Glutamatergic neuron (in vitro differentiated cells): ENCODE data around the gene OS9. TPM values are rescaled to one million over a fixed set of nuclear protein-coding genes. Genes with fewer than 3 reads are reported as not detected.
A peak's percentile ranks its signal among the peaks of the same experiment; 100 is the strongest.

ENCODE experiments used
- DNase-seq: peaks from one replicate; pipeline ENCODE4 v3.0.0; 2022
- H3K27ac Mint-ChIP-seq: one replicate; pipeline ENCODE4 v1.8.0; 2020; ENCODE audit warnings: mild to moderate bottlenecking, mixed read lengths, inconsistent platforms; ENCODE audit not compliant: unreplicated experiment
- H3K27me3 Mint-ChIP-seq: one replicate; pipeline ENCODE4 v1.8.0; 2020; ENCODE audit warnings: mild to moderate bottlenecking, moderate library complexity, mixed read lengths, inconsistent platforms; ENCODE audit not compliant: unreplicated experiment
- H3K36me3 Mint-ChIP-seq: one replicate; pipeline ENCODE4 v1.8.0; 2020; ENCODE audit warnings: mild to moderate bottlenecking, mixed read lengths, inconsistent platforms; ENCODE audit not compliant: unreplicated experiment
- H3K4me1 Mint-ChIP-seq: one replicate; pipeline ENCODE4 v1.8.0; 2020; ENCODE audit warnings: mild to moderate bottlenecking, low read depth, mixed read lengths, inconsistent platforms; ENCODE audit not compliant: unreplicated experiment
- H3K4me3 Mint-ChIP-seq: one replicate; pipeline ENCODE4 v1.8.0; 2020; ENCODE audit warnings: mild to moderate bottlenecking, mixed read lengths, inconsistent platforms; ENCODE audit not compliant: unreplicated experiment
- H3K9me3 Mint-ChIP-seq: one replicate; pipeline ENCODE4 v1.8.0; 2020; ENCODE audit warnings: mild to moderate bottlenecking, moderate library complexity, mixed read lengths, inconsistent platforms; ENCODE audit not compliant: unreplicated experiment
- total RNA-seq: library from RNA; stranded (reverse); fragmentation: NEBNext Ultra II Directional; extraction: Animal tissue kit (Norgen Biotek cat#: 25700); gene quantifications from one replicate; pipeline ENCODE4 v1.2.1, GENCODE V29; 2021; ENCODE audit not compliant: unreplicated experiment
- TF ChIP-seq, protein P1 (sequence below): fragments of 200-600 bp; sonication (generic); IDR thresholded peaks from one replicate; pipeline ENCODE4 v1.5.0; 2021; ENCODE audit not compliant: partially characterized antibody, unreplicated experiment

The OS9 gene
- total RNA-seq, 1 donor from 2014 or later: 225 TPM

DNA sequence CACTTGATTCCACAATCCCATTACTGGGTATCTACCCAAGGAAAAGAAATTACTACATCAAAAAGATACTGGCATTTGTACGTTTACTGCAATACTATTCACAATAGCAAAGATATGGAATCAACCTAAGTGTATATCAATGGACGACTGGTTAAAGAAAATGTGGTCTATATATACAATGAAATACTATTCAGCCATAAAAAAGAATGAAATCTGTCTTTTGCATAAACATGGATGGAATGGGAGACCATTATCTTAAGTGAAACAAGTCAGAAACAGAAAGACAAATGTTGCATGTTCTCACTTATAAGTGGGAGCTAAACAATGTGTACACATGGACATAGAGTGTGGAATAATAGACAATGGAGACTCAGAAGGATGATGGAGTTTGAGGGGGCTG is 5.0 kb upstream of the OS9 start:
- DNase-seq: no peak
- H3K4me1 Mint-ChIP-seq: no peaks in the 10 kb centered on the region
- no peak overlapping the region for H3K27ac Mint-ChIP-seq
- H3K9me3 Mint-ChIP-seq: peaks cover 2% of the 10 kb centered on the region
- no peaks in the 10 kb centered on the region for H3K36me3 Mint-ChIP-seq
- TF ChIP-seq, protein P1, sequence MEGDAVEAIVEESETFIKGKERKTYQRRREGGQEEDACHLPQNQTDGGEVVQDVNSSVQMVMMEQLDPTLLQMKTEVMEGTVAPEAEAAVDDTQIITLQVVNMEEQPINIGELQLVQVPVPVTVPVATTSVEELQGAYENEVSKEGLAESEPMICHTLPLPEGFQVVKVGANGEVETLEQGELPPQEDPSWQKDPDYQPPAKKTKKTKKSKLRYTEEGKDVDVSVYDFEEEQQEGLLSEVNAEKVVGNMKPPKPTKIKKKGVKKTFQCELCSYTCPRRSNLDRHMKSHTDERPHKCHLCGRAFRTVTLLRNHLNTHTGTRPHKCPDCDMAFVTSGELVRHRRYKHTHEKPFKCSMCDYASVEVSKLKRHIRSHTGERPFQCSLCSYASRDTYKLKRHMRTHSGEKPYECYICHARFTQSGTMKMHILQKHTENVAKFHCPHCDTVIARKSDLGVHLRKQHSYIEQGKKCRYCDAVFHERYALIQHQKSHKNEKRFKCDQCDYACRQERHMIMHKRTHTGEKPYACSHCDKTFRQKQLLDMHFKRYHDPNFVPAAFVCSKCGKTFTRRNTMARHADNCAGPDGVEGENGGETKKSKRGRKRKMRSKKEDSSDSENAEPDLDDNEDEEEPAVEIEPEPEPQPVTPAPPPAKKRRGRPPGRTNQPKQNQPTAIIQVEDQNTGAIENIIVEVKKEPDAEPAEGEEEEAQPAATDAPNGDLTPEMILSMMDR: no peak
- no peak overlapping the region for H3K4me3 Mint-ChIP-seq
- no peaks in the 10 kb centered on the region for H3K27me3 Mint-ChIP-seq

DNA sequence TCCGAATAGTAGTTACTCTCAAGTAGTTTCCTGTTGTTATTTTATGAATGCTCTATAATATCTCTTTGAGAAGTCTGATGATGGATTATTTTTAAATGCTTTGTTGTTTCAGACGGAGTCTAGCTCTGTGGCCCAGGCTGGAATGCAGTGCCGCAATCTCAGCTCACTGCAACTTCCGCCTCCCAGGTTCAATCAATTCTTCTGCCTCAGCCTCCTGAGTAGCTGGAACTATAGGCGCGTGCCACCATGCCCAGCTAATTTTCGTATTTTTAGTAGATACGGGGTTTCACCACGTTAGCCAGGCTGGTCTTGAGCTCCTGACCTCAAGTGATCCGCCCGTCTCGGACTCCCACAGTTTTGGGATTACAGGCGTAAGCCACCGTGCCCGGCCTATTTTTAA is 1.4 kb upstream of the OS9 start:
- Mint-ChIP-seq H3K27ac (no peak overlapping the region), H3K4me1 (no peaks in the 10 kb centered on the region), H3K27me3 (peaks cover 1% of the 10 kb centered on the region), H3K36me3 (peaks cover 5% of the 10 kb centered on the region), H3K9me3 (peaks cover 3% of the 10 kb centered on the region), H3K4me3 (no peak overlapping the region)
- no peak for DNase-seq
- TF ChIP-seq, protein P1: no peak

DNA sequence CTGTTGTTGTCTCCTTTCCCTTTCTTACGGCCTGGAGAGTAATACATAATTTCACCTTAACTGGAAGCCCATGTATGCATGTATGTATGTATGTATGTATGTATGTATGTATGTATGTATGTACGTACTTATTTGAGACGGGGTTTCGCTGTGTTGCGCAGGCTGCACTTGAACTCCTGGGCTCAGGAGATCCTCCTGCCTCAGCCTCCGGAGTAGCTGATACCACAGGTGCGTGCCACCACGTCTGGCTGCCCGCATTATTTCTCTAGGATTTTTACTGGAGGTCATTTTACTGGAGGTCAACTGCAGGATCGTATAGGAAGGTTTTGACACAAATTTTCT is 644 bp upstream of the OS9 start:
- Mint-ChIP-seq H3K4me1 (no peaks in the 10 kb centered on the region), H3K4me3 (no peak overlapping the region), H3K27me3 (peaks cover 2% of the 10 kb centered on the region), H3K9me3 (peaks cover 3% of the 10 kb centered on the region), H3K27ac (no peak overlapping the region), H3K36me3 (peaks cover 11% of the 10 kb centered on the region)
- TF ChIP-seq, protein P1: no peak
- DNase-seq: no peak

DNA sequence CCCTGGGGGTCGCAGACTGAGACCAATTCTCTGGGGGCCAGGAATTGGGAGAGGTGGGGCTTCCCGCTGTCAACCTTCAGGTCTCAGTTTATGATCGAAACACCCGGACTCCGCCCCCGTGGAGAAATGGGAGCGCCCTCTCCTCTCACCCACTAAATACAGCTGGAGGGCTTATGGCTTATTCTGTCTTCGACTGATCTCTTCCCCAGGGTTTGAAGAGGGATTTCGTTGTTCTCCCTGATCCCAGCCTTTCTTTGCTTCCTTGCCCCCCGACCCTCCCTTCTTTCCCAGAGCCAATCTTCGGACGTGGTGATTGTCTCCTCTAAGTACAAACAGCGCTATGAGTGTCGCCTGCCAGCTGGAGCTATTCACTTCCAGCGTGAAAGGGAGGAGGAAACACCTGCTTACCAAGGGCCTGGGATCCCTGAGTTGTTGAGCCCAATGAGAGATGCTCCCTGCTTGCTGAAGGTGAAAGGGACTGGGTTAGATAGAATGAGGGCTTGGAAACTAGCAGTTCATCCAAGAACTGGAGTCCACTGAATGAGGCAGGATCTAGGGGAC is 607 bp downstream of the OS9 start:
- TF ChIP-seq, protein P1: no peak
- DNase-seq: peak; percentile 50
- peaks cover 4% of the 10 kb centered on the region for H3K27me3 Mint-ChIP-seq
- H3K36me3 Mint-ChIP-seq: peaks cover 21% of the 10 kb centered on the region
- H3K9me3 Mint-ChIP-seq: peaks cover 5% of the 10 kb centered on the region
- H3K4me1 Mint-ChIP-seq: no peaks in the 10 kb centered on the region
- no peak overlapping the region for H3K4me3 Mint-ChIP-seq
- H3K27ac Mint-ChIP-seq: no peak overlapping the region

DNA sequence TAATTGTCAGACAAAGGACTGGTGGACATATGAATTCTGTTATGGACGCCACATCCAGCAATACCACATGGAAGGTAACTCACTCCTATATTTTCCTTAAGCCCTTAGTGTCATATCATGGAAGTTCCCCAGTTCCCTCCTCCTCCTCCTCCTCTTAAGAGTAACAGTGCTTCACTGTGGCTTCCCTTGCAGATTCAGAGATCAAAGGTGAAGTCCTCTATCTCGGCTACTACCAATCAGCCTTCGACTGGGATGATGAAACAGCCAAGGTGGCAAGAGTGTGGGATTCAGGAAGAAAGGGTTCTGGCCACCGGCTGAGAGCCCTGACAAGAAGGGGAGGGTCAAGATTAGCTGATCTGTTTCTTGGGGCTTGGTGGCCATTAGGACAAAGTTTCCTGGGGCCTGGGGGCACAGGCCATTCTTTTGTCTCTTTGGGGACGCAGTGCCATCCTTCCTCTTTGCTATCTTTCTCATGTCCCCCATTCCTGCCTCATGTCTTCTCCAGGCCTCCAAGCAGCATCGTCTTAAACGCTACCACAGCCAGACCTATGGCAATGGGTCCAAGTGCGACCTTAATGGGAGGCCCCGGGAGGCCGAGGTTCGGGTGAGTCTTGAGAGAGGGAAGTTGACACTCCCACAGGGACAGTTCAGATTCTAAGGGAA is 2.0 kb downstream of the OS9 start:
- Mint-ChIP-seq H3K36me3 (peaks cover 23% of the 10 kb centered on the region), H3K27ac (no peak overlapping the region), H3K27me3 (peaks cover 6% of the 10 kb centered on the region), H3K4me3 (no peak overlapping the region), H3K4me1 (no peaks in the 10 kb centered on the region), H3K9me3 (peaks cover 5% of the 10 kb centered on the region)
- TF ChIP-seq, protein P1: no peak
- DNase-seq: no peak
